HG02884 (cell line): Measurements from ENCODE around the gene KIF24.
"Not testable (repeated sequence)": the region's sequence is repeated elsewhere in the genome, so short reads cannot be mapped to it uniquely, and the experiment has no call there.

Experiments used
- ATAC-seq: cut with Tn5 transposase; IDR thresholded peaks from one replicate; pipeline ENCODE4 v1.9.1; 2021; ENCODE audit warnings: mild to moderate bottlenecking, moderate library complexity; ENCODE audit not compliant: unreplicated experiment

KIF24 gene

DNA sequence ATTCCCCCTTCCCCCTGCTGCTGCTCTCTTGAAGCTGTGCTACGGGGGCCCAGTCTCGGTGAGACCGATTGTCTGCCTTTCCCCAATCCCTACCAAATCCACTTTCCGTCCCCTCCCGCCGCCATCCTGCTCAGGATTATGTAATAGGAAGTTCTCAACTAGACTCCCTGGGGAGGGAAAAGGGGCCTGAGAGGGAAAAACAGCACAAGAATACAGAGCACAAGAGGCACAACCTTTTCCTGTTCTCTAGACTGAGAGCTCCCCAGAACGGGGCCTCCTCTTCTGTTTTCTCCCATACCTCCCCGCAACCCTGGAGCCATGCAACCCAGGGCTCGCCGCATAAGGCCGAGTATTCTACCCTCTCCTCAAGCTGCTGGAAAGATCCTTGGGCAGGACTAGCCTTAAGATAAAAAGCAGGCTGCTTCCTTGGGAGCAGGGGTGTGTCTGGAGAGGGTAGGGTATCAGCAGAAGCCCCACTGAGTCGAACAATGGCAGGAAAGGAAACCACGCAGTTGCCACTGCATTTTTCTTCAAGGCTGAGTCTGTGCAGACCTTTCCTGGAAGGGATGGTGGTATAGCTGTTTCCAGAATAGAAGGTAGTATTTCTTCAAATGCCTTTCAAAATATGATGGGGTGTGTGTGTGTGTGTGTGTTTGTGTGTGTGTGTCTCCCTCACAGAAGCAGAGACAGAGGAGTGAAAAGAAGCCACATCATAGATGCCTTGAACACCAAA is 34.7 kb upstream of the KIF24 start:
- ATAC-seq: no peak

DNA sequence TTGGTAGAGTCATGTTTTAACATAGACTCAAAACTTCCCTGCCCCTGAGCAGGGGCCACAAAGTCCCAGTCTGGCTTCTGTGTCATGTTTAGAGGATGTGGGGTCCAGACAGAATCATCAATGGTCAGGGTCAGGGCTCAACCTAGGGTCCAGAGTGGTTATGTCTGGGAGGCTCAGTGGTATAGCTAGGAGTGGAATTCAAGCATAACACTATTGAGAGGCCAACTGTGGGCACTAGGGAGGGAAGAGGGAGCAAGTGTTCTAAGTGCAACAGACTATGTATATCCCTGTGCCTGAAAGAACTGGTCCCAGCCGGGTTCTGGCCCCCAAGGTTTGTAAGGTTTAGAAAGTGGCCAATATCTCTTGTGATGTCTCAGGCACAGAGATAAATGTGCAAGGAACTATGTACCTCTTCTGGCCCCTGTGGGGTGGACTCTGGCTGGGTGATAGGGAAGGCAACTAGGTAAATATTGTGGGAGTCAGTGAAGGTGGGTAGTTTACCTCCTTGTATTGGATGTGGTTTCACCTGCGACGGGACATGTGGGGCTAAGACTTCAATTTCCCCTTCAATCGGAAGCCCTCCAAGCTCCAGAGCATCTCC is 33.6 kb upstream of the KIF24 start:
- no peak for ATAC-seq

DNA sequence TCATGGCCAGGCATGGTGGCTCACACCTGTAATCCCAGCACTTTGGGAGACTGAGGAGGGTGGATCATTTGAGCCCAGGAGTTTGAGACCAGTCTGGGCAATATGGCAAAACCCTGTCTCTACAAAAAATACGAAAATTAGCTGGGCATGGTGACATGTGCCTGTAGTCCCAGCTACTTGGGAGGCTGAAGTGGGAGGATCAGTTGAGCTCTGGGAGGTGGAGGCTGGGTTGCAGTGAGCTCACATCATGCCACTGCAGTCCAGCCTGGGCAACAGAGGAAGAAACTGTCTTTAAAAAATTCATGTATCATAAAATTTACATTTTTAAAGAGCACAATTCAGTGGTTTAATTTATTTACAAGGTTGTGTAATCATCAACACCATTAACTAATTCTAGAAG is 23.9 kb upstream of the KIF24 start:
- not testable (repeated sequence) for ATAC-seq

DNA sequence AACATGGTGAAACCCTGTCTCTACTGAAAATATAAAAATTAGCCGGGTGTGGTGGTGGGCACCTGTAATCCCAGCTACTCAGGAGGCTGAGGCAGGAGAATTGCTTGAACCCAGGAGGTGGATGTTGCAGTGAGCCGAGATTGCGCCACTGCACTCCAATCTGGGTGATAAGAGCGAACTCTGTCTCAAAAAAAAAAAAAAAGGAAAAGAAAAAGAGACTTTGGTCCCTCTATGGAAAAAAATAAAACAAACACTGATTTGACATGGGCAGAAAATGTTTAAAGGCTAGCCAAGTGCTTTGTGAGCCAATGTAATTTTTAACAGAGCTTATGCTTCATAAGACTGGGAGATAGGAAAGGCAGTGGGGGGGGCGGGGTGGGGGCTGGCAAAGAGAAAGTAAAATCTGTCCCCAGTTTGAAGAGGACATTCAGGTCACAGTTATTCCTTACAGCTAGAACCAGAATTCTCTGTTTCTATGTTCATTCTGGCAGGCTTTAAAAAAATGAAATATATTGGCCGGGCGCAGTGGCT is 23.1 kb upstream of the KIF24 start:
- not testable (repeated sequence) for ATAC-seq

DNA sequence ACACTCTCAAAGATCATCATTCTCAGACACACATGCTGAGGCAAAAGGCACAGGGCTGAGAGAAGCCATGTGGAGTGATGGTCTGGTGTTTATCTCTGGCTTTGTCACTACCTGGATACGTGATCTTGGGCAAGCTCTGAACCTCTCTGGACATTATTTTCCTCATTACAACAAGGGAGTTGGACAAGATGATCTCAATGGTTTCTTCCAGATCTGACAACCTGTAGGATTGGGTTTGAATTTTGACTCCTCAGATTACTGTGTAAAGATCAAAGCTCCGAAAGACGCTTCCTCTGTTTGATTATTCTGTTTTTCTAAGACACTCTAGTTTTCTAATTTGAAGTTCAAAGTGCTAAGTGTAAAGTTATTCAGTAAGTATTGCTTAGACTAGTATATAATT is 20.3 kb upstream of the KIF24 start:
- ATAC-seq: no peak

DNA sequence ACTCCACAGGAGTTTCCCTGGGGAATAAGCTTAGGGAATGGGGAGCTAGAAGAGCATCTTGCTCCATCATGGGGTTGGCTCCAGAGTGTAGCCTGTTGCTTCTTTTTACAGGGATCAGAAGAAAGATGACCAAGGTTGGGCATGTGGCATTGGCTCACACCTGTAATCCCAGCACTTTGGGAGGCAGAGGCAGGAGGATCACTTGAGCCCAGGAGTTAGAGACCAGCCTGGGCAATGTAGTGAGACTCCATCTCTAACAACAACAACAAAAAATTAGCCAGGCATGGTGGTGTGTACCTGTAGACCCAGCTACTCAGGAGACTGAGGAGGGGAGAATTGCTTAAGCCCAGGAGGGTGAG is 18.7 kb upstream of the KIF24 start:
- no peak for ATAC-seq

- ATAC-seq: no peak
These were observed 18.1 kb upstream of the KIF24 start for GRCh38 chr9:34346873-34347799.

GRCh38 chr9:34343605-34344004 is 14.5 kb upstream of the KIF24 start:
- ATAC-seq: no peak

- no peak for ATAC-seq
These were observed 14.0 kb upstream of the KIF24 start for GRCh38 chr9:34343090-34343489.

GRCh38 chr9:34341659-34342295 is 12.7 kb upstream of the KIF24 start:
- ATAC-seq: no peak

- no peak for ATAC-seq
These were observed 9.8 kb upstream of the KIF24 start for GRCh38 chr9:34338665-34339385.

GRCh38 chr9:34338079-34338478 is 9.0 kb upstream of the KIF24 start:
- ATAC-seq: not testable (repeated sequence)

GRCh38 chr9:34337403-34337802 is 8.3 kb upstream of the KIF24 start:
- ATAC-seq: no peak

GRCh38 chr9:34335376-34335775 is 6.3 kb upstream of the KIF24 start:
- no peak for ATAC-seq

DNA sequence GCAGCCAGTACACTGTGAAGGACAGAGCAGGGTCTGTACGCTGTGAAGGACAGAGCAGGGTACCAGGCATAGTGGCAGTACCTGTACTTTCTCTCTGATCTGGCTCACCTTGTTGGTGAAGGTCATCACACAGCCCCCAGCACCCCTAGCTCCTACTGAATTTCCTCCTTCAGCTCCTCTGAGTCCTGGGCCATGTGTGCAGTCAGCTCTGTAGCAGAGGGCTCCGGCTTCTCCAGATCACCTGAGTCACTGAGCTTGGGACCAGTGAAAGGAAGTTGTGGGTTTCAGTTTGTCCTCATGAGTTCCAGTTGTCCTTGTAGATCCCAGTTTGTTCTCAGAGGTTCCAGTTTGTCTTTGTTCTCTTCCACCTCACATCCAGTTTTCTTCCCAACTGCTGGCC is 5.8 kb upstream of the KIF24 start:
- ATAC-seq: no peak

DNA sequence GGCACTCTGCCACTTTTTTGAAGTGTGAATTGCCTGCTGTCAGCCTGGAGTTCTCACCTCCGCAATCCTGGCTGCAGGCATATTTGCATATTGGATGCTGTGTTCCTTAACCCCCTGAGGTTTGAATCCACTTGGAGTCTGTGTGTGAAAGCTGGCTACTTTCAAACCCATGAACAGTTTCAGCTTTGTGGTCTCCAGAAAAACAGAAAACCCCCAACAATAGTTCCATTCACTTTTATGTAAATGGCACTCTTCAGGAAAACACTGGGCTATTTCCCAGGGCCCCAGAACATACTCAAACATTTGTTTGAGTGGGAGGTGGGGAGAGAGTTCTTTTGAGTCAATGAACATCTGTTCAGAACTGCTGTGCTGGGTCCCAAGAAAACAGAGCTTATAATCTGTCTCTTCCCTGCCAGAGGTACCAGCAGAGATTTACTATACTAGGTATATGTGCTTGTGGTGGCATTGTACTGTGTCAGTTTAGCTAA is 5.3 kb upstream of the KIF24 start:
- no peak for ATAC-seq

- no peak for ATAC-seq
These were observed 4.8 kb upstream of the KIF24 start for GRCh38 chr9:34333836-34334235.

DNA sequence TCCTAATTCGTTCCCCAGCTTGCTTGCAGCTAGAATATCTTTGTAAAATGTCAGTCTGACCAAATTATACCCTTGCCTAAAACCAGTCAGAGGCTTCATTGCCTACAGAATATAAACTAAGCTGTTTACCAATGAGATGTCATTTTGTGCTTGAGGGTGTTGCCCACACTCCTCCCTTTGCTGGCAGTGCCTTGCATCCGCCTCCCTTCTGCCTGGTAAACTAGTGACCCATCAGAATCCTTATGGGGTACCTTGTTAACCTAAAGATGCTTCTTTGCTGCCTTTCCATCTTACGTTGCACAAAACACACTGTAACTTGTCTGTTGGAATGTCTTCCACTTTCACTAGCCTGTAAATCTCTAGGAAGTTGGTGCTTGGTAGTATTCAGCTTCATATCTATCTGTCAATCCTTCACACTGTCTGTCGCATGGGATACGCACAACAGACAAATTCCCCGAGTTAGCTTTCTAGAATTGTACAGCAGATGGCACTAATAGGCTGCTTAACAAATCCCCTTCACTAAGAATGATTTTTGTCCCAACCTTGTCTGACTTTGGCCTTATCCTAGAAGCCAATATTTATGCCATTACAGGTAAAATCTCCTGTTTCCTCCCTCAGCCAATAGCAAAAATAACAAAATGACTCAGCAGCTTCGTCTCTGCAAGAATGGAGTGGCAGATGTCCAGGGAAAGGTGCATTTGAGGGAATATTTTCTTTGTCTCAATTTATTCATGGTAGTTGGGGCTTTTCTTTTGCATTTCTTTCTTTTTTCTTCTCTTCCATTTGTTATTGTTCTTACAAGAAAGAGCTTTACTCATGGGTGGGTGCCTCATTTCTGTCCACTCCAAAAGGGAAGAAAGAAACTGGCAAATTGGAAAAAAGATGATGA is 3.3 kb upstream of the KIF24 start:
- ATAC-seq: no peak

DNA sequence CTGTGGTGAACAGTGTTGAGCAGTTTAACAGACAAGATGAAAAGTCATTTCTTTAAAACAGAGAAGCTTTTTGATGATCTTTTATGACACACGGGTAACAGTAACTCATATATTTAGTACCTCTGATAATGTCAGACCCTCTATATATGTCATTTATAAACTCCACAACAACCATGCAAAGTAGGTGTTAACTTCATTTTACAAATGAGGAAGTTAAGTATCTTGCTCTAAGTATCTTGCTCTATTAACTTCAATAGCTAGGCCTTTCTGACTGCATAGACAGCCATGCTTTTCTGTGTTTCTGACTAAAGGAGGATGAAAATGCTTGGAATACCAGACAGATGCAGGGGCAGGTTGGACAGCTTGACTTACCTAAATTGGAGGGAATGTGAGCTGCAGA is 2.1 kb upstream of the KIF24 start:
- ATAC-seq: no peak
